ENCODE measurements around the gene WFDC2. TPM values are rescaled to one million over a fixed set of nuclear protein-coding genes. Genes with fewer than 3 reads are reported as not detected.

The WFDC2 gene
- total and polyA plus RNA-seq, 2 of the 4 experiments (the other 2 are of a cell fraction), result not detected

GRCh38 chr20:45467172-45467571 is 2.4 kb upstream of the WFDC2 start:
- no peak overlapping the region for H4K91ac ChIP-seq (ENCODE audit: insufficient read depth, low read depth, low read length)
- ChIA-PET CTCF (interaction anchor here (1.1 to 1.2 kb wide), 2 partner anchors 9 to 423 kb away, joined by 3 read pairs; no protein-coding TSS in a partner anchor), POLR2A (ENCODE audit: unreplicated experiment) (no interaction called here)
- no CpG with 5 or more reads among the region's 6 CpGs for WGBS, 2 experiments (ENCODE audit: extremely low coverage in 2 of 2, insufficient read length in 1 of 2)
- no peaks in the 10 kb centered on the region for H3K79me1 ChIP-seq (ENCODE audit: low read depth in 1 of 2, low read length in 2 of 2)
- H2BK15ac ChIP-seq (ENCODE audit: low read depth, low read length), result no peak overlapping the region
- H2AK5ac ChIP-seq (ENCODE audit: low read depth, low read length), result no peak overlapping the region
- DNase-seq, result no peak
- intact Hi-C loops (cut with micrococcal nuclease), result no loop called here
- H3K27ac ChIP-seq (ENCODE audit: insufficient read depth, low read length), result no peak overlapping the region
- no peak overlapping the region for H4K5ac ChIP-seq (ENCODE audit: low read depth, low read length)
- H2BK20ac ChIP-seq (ENCODE audit: low read depth, low read length), result no peak overlapping the region
- H3K18ac ChIP-seq (ENCODE audit: low read depth, low read length), result no peak overlapping the region
- H2BK120ac ChIP-seq (ENCODE audit: low read depth, low read length), result no peak overlapping the region
- no peak overlapping the region for H3K4me2 ChIP-seq (ENCODE audit: low read depth, low read length)
- H3K9me3 ChIP-seq (ENCODE audit: control insufficient read depth, insufficient read depth, low read length), result no peaks in the 10 kb centered on the region
- no peaks in the 10 kb centered on the region for H4K20me1 ChIP-seq (ENCODE audit: insufficient read depth, low read length)
- in situ Hi-C loops (cut with MboI; ENCODE audit: low sequenced_read_pairs), result no loop called here
- H3K56ac ChIP-seq (ENCODE audit: extremely low read depth, insufficient read depth, low read length), result no peak overlapping the region
- H3K27me3 ChIP-seq (ENCODE audit: control insufficient read depth, insufficient read depth, low read length), result peaks cover 53% of the 10 kb centered on the region
- no peak overlapping the region for H3K4me3 ChIP-seq (ENCODE audit: insufficient read depth, low read depth, low read length)
- H2AFZ ChIP-seq (replicated peaks; ENCODE audit: low read length, poor library complexity), result no peak overlapping the region
- H3K9me1 ChIP-seq (ENCODE audit: insufficient read depth, low read length), result no peaks in the 10 kb centered on the region
- no peak overlapping the region for H2BK5ac ChIP-seq (ENCODE audit: low read depth, low read length, poor library complexity, severe bottlenecking)
- TF ChIP-seq SMC3 (IDR thresholded peaks at IDR 0.05; ENCODE audit: low read depth, low read length) (no peak), RFX5 (IDR thresholded peaks at IDR 0.05; ENCODE audit: low read depth, low read length) (no peak), RAD21 (IDR thresholded peaks at IDR 0.05; ENCODE audit: low read length) (no peak)
- H3K9ac ChIP-seq (ENCODE audit: low read depth, low read length), result no peak overlapping the region
- dilution Hi-C loops (cut with HindIII; ENCODE audit: low sequenced_read_pairs, unreplicated experiment), result no loop called here
- H3K4ac ChIP-seq (ENCODE audit: low read depth, low read length), result no peak overlapping the region
- no peak overlapping the region for H3K23ac ChIP-seq (ENCODE audit: low read depth, low read length)
- H4K8ac ChIP-seq (ENCODE audit: low read depth in 2 of 2, low read length in 2 of 2), result no peak overlapping the region
- ATAC-seq (ENCODE audit: low read depth), result no peak
- no peak overlapping the region for H2AK9ac ChIP-seq (replicated peaks; ENCODE audit: low read depth, low read length, poor library complexity)
- no peaks in the 10 kb centered on the region for H3K36me3 ChIP-seq (ENCODE audit: control insufficient read depth, insufficient read depth, low read length)
- no peak overlapping the region for H3K14ac ChIP-seq (replicated peaks; ENCODE audit: low read depth, low read length)
- H3K4me1 ChIP-seq (ENCODE audit: control insufficient read depth, insufficient read depth, low read length), result no peaks in the 10 kb centered on the region; the same call in 1 of the 2 replicates
- no TSS peak for BruUV-seq (replicated peaks)

Measured in IMR-90 (cell line).